ENCODE measurements around the gene BLOC1S6.

Gene BLOC1S6

DNA sequence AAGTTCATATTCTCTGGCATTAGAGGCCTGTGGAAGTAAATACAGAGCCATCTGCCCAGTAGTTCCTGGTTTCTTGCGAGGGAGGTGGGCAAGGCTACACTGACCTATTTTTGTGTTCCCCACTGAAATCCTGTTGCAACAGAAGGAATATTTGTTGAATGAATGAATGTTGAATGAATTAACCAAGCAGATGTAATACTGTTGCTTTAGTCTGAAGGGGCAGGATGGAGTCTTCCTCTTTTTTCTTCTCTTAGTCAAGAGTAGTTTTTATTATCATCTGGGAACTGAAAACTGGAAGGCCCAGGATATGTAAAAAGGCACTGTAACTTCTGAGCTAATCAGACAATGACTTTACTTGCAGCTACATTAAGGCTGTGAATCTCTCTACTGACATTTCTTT, 17.1 kb downstream of the BLOC1S6 start:
- TF ChIP-seq, protein P1, sequence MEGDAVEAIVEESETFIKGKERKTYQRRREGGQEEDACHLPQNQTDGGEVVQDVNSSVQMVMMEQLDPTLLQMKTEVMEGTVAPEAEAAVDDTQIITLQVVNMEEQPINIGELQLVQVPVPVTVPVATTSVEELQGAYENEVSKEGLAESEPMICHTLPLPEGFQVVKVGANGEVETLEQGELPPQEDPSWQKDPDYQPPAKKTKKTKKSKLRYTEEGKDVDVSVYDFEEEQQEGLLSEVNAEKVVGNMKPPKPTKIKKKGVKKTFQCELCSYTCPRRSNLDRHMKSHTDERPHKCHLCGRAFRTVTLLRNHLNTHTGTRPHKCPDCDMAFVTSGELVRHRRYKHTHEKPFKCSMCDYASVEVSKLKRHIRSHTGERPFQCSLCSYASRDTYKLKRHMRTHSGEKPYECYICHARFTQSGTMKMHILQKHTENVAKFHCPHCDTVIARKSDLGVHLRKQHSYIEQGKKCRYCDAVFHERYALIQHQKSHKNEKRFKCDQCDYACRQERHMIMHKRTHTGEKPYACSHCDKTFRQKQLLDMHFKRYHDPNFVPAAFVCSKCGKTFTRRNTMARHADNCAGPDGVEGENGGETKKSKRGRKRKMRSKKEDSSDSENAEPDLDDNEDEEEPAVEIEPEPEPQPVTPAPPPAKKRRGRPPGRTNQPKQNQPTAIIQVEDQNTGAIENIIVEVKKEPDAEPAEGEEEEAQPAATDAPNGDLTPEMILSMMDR (IDR thresholded peaks at IDR 0.05; ENCODE audit: low read depth, low read length, missing control alignments): no peak
- no peak overlapping the region for H3K4me3 ChIP-seq (ENCODE audit: low read depth, low read length)
- in situ Hi-C loops (cut with HindIII; ENCODE audit: low sequenced_read_pairs): no loop called here
- DNase-seq (ENCODE audit: low read depth): no peak

DNA sequence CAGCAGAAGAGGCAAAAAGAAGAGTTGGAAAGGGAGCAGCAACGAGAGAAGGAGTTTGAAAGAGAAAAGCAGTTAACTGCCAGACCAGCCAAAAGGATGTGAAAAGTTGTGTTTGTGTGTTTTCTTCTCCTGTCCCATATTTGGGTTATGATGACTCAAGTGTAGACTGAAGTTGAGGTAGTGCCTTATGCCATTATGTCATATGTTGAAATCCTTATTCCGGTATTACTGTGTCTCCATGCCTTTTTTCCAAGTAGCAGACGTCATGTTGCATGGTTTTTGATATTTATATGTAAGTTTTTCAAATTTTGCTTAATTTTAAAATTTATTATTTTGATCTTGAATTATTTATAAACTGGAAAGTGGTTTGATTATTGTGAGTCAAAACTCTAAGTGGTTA, 19.2 kb downstream of the BLOC1S6 start:
- no peak overlapping the region for H3K4me3 ChIP-seq (ENCODE audit: low read depth, low read length)
- no peak for DNase-seq (ENCODE audit: low read depth)
- TF ChIP-seq, protein P1 (IDR thresholded peaks at IDR 0.05; ENCODE audit: low read depth, low read length, missing control alignments): no peak
- in situ Hi-C loops (cut with HindIII; ENCODE audit: low sequenced_read_pairs): no loop called here

- in situ Hi-C loops (cut with HindIII; ENCODE audit: low sequenced_read_pairs): no loop called here
- no peak overlapping the region for H3K4me3 ChIP-seq (ENCODE audit: low read depth, low read length)
- TF ChIP-seq, protein P1 (IDR thresholded peaks at IDR 0.05; ENCODE audit: low read depth, low read length, missing control alignments): no peak
- no peak for DNase-seq (ENCODE audit: low read depth)
Measured at GRCh38 chr15:45606841-45607240, 19.7 kb downstream of the BLOC1S6 start.

GRCh38 chr15:45611305-45611704, 24.1 kb downstream of the BLOC1S6 start:
- no peak overlapping the region for H3K4me3 ChIP-seq (ENCODE audit: low read depth, low read length)
- in situ Hi-C loops (cut with HindIII; ENCODE audit: low sequenced_read_pairs): no loop called here
- TF ChIP-seq, protein P1 (IDR thresholded peaks at IDR 0.05; ENCODE audit: low read depth, low read length, missing control alignments): peak; percentile 39
- DNase-seq (ENCODE audit: low read depth): no peak

DNA sequence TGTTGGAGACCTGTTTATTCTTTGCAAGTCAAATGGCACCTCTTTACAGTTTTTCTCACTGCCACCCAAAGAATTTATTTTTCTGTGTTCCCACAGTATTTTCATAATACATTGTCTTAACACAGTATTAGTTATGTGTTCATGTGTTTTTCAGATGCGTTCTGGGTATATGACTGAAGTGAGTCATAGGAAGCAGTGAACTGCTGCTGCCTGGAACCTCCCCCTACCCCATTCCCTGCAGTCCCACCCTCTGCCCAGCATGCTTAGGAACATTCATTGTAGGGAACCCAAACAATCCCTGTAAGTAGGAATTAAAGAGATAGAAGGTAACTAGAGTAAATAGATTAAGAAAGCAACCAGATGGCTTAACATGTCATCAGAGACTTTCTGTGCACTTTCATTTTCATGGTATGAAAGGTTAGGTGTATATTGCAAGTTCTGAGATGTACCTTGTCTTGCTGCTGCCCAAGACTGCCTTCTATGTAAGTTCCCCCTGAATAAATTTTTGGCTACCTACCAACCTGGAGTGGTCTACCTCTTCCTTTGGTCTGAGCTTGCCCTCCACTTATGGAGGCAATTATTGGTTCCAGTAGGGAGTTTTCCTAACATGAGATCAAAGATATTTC, 25.7 kb downstream of the BLOC1S6 start:
- in situ Hi-C loops (cut with HindIII; ENCODE audit: low sequenced_read_pairs): no loop called here
- TF ChIP-seq, protein P1 (IDR thresholded peaks at IDR 0.05; ENCODE audit: low read depth, low read length, missing control alignments): no peak
- H3K4me3 ChIP-seq (ENCODE audit: low read depth, low read length): no peak overlapping the region
- DNase-seq (ENCODE audit: low read depth): no peak

DNA sequence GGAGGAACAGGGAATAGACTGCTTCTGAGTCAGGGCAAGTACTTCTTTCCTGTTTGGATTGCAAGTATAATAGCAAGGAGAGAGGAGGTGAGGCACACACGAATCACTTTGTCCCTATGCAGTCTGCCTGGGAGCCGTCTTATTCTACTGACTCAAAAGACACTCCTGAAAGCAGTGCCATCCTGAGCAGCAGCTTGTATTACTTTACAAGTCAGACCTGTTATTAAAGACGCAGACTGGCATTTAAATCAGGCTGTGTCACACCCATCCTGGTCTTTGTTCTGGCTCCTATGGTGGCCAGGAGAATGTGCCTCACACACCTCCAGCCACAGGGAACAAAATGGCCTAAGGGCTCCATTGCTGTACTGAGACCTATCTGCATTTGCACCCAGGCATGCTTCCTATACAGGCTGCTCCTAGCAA, 29.7 kb downstream of the BLOC1S6 start:
- in situ Hi-C loops (cut with HindIII; ENCODE audit: low sequenced_read_pairs): no loop called here
- H3K4me3 ChIP-seq (ENCODE audit: low read depth, low read length): no peak overlapping the region
- TF ChIP-seq, protein P1 (IDR thresholded peaks at IDR 0.05; ENCODE audit: low read depth, low read length, missing control alignments): no peak
- DNase-seq (ENCODE audit: low read depth): no peak

Measured in astrocyte of the cerebellum (primary cell).